Activated B cell treated with CpG ODN at 0.5 μM for 24 hours (primary cell): ENCODE data around the gene SP6. TPM values are rescaled to one million over a fixed set of nuclear protein-coding genes. Genes with fewer than 3 reads are reported as not detected.

Experiments used
- ATAC-seq: fragments of 200-7000 bp; cut with Tn5 transposase; one replicate; pipeline ENCODE4 v1.10.0; 2021; ENCODE audit warnings: low read depth, mild to moderate bottlenecking, moderate library complexity
- CTCF ChIA-PET: fragments of 350-600 bp; sonication (Branson Sonifier 250); formaldehyde crosslinking; loops from one replicate; lab custom pipeline; 2021; ENCODE audit warnings: antibody characterized with exemption; lab: Charles Lee
- POLR2A ChIA-PET: fragments of 350-600 bp; sonication (Branson Sonifier 250); formaldehyde crosslinking; loops from one replicate; lab custom pipeline; 2021; ENCODE audit warnings: antibody characterized with exemption; lab: Charles Lee
- DNase-seq: peaks from one replicate; pipeline ENCODE4 v3.0.0; 2022
- H3K27ac Mint-ChIP-seq: one replicate; pipeline ENCODE4 v1.8.0; 2020; ENCODE audit warnings: mixed read lengths
- H3K27me3 Mint-ChIP-seq: one replicate; pipeline ENCODE4 v1.8.0; 2021; ENCODE audit warnings: mixed read lengths
- H3K36me3 Mint-ChIP-seq: one replicate; pipeline ENCODE4 v1.8.0; 2021; ENCODE audit warnings: low read depth, mixed read lengths
- H3K4me1 Mint-ChIP-seq: one replicate; pipeline ENCODE4 v1.8.0; 2021; ENCODE audit warnings: mixed read lengths
- H3K4me3 Mint-ChIP-seq: one replicate; pipeline ENCODE4 v1.8.0; 2020; ENCODE audit warnings: mild to moderate bottlenecking, mixed read lengths
- H3K9me3 Mint-ChIP-seq: one replicate; pipeline ENCODE4 v1.8.0; 2020; ENCODE audit warnings: mixed read lengths
- intact Hi-C: fragments of 100-400 bp; cut with micrococcal nuclease; formaldehyde crosslinking; loops from one replicate; pipeline ENCODE4 v1.15.1; 2024
- total RNA-seq: library from RNA; stranded (reverse); gene quantifications from 2 replicates; pipeline ENCODE4 v1.2.3, GENCODE V29; 2022
- TF ChIP-seq, protein P1 (sequence below): fragments of 200-600 bp; IDR thresholded peaks from one replicate; pipeline ENCODE4 v1.8.0; 2022; ENCODE audit warnings: antibody characterized with exemption, mild to moderate bottlenecking

Gene SP6
- total RNA-seq, 1 donor from 2014 or later = 0.09 TPM

DNA sequence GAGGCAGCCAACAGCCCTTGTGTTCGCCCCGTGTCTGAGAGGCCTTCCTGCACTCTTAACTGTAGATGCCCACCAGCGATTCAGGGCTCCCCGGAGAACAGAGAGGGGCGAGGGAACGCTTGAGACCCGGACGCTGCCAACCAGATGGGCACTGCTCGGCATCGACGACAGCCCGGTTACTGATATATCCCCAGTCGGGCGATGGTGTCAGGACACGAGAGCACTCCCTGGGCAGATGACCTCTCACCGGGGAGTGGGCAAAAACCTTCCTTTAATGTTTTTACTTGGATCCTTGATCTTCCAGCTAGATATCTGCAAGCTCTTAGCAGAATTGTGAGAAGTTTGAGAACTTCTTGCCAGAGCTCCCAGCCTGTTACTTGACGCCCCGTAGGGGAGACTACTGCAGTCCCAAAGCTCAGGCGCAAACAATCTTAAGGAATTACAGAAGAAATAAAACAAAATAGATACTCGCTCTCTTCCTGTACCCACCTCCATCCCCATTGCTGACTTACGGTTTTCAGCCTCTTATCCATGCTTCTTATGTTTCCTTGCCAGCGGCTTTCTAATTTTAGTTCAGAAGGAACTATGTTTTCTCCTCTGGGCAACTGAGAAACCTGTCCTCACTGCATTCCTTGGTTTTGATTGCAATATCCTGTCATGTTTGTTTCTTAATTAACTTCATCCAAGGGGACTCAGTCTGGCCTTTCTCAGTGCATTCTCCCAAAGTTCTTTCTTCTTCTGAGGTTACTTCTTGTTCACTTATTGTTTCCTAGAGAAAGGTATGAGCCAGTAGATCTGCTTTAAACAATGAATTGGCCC is 45.9 kb upstream of the SP6 start:
- Mint-ChIP-seq H3K27me3 (no peaks in the 10 kb centered on the region), H3K9me3 (no peaks in the 10 kb centered on the region), H3K36me3 (peaks cover 36% of the 10 kb centered on the region), H3K27ac (peak overlapping the region; percentile 88), H3K4me3 (peak overlapping the region; percentile 92), H3K4me1 (peaks cover 40% of the 10 kb centered on the region)
- TF ChIP-seq, protein P1, sequence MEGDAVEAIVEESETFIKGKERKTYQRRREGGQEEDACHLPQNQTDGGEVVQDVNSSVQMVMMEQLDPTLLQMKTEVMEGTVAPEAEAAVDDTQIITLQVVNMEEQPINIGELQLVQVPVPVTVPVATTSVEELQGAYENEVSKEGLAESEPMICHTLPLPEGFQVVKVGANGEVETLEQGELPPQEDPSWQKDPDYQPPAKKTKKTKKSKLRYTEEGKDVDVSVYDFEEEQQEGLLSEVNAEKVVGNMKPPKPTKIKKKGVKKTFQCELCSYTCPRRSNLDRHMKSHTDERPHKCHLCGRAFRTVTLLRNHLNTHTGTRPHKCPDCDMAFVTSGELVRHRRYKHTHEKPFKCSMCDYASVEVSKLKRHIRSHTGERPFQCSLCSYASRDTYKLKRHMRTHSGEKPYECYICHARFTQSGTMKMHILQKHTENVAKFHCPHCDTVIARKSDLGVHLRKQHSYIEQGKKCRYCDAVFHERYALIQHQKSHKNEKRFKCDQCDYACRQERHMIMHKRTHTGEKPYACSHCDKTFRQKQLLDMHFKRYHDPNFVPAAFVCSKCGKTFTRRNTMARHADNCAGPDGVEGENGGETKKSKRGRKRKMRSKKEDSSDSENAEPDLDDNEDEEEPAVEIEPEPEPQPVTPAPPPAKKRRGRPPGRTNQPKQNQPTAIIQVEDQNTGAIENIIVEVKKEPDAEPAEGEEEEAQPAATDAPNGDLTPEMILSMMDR = no peak
- ChIA-PET POLR2A (interaction anchor here (0.6 to 2.9 kb wide), 5 partner anchors 28 to 75 kb away, joined by 4 to 51 read pairs (median 39); partner anchors contain the start of genes CDK5RAP3, LRRC46, MRPL10 and OSBPL7), CTCF (interaction anchor here (0.7 kb wide), 1 partner anchor 74 kb away, joined by 3 read pairs; the partner anchor contains the start of gene CDK5RAP3)
- intact Hi-C loops = loop anchor here (1.0 to 10.0 kb wide), 3 partner anchors 44 to 642 kb away; partner anchors contain the start of genes ITGB3 and PNPO
- no peak for DNase-seq
- ATAC-seq = no peak

DNA sequence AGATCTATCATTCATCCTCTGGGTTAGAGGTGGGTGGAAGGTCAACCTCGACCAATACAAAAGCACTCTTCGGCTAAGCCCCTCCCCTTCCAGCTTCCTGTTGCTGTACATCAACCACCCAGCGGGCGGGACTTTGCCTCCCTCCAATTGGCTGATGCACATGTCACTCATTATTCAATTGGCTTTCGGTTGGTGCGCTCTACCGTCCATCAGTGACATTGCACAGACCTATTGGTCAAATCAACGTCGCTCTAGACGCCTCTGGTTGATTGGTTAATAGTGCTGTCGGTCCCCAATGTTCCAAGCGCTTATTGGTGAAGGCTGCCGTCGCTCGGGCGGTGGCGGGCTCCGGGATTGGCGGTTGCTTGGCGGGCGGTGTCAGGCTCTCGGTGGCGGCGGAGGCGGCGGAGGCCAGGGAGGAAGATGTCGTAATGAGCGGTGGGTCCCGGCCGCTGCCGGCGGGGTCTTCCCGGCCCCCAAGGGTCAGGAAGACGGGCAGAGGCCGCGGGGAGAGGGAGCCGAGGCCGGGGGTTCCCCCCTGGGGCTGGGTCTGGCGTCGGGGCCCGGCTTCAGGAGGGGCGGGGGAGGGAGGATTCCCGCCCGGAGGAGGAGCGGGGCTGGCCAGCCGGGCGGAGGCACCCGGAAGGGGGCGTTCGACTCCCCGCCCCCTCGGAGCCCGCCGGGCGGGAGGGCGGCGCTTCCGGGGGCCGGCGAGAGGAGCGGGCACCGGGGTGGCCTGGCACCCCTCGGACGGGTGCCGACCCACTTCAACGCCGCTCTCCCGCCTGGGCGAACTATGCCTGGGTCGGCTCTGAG is 45.1 kb upstream of the SP6 start, which contains the start of gene SP2:
Gene SP2, plus strand, starts transcription at position 381 of the 816 bp plus-strand sequence. Its CDS starts 51 bp downstream, at position 432.
- ATAC-seq = peak; percentile 88
- Mint-ChIP-seq H3K4me3 (peak within 1 kb of the TSS; percentile 98), H3K27ac (peak within 1 kb of the TSS; percentile 99), H3K9me3 (no peaks in the 10 kb centered on the region), H3K4me1 (peaks cover 44% of the 10 kb centered on the region), H3K36me3 (peaks cover 31% of the 10 kb centered on the region), H3K27me3 (no peaks in the 10 kb centered on the region)
- TF ChIP-seq, protein P1 = no peak
- DNase-seq = peak; percentile 97
- CTCF ChIA-PET = interaction anchor here (1.5 to 10.7 kb wide), 2 partner anchors 54 to 75 kb away, joined by 6 to 207 read pairs; partner anchors contain the start of genes CDK5RAP3 and SCRN2
- POLR2A ChIA-PET = interaction anchor here (0.6 to 2.9 kb wide), 37 partner anchors 9 to 1781 kb away, joined by 3 to 51 read pairs (median 5); partner anchors contain the start of genes CDK5RAP3, EFCAB13, KPNB1 and LRRC46
- intact Hi-C loops = loop anchor here (1.0 to 10.0 kb wide), 9 partner anchors 45 to 641 kb away; partner anchors contain the start of genes ITGB3, LRRC46, MRPL10 and NFE2L1

DNA sequence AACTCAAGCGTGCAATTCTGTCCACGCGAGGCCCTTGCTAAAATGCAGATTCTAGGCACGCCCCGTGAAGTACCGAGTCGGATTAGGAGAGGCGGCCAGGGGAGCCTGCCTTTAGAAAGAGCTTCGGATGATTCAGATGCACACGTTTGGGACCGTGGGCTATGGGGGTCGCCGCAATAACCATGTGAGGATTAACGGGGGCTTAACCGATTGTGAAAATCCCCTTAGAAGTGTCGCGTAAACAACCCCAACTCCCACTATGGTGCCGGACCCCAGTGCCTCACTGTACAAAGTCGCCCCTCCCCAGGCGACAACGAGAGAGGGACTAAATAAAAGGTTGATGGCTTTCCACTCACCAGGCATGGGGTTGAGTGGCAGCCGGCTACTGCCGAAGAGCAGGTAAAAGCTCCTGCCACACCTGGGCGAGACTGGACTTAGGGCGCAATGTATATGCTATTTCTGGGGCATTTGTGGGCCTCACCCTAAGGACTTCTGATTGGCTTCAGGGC is 44.4 kb upstream of the SP6 start:
- Mint-ChIP-seq H3K4me3 (peak overlapping the region; percentile 98), H3K27ac (peak overlapping the region; percentile 99), H3K9me3 (no peaks in the 10 kb centered on the region), H3K4me1 (peaks cover 44% of the 10 kb centered on the region), H3K36me3 (peaks cover 27% of the 10 kb centered on the region), H3K27me3 (no peaks in the 10 kb centered on the region)
- DNase-seq (no peak), ATAC-seq (no peak)
- POLR2A ChIA-PET = interaction anchor here (0.6 to 2.9 kb wide), 38 partner anchors 9 to 1782 kb away, joined by 3 to 51 read pairs (median 5); partner anchors contain the start of genes CDK5RAP3, EFCAB13, KPNB1 and LRRC46
- CTCF ChIA-PET = interaction anchor here (0.6 to 10.7 kb wide), 3 partner anchors 53 to 965 kb away, joined by 3 to 207 read pairs (median 6); partner anchors contain the start of genes CDK5RAP3 and SCRN2
- intact Hi-C loops = loop anchor here (1.0 to 10.0 kb wide), 8 partner anchors 54 to 641 kb away; partner anchors contain the start of genes ITGB3, LRRC46, MRPL10 and NFE2L1
- TF ChIP-seq, protein P1 = no peak

DNA sequence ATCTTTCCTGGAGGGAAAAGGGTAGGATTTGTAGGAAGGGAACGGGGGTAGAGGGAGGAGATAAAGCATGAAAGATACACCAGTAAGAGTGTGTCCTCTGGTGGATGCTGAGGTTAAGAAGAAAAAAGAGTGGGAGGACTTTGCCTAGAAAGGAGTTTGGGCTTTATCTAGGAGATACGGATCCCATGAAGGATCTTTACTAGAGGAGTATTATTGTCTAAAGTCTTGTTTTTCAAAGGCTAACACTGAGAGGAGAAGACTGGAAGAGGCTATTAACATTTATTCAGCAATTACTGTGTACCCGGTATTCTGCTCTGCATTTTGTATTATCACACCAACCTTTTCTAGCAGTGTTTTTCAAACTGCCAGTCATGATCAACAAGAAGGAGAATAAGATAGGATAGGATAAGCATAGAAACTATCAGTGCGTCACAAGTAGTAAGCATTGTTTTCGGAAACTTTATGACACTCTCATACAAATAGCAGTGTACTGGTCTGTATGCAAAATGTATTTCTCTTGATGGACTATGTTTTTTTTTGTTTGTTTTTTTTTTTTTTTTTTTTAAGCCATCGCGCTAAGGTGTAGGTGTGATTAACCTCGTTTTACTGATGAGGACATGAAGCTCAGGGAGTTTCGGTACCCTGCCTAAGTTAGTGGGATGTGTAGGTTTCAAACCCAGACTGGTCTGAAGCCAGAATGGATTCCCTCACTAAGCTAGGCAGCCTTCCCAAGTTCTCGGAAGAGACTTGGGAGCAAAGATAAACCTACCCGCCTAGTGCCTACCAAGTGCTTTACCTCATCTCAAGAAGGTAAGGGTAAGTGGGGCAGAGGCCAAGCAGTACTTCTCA is 43.8 kb upstream of the SP6 start:
- DNase-seq (no peak), ATAC-seq (no peak)
- H3K27ac Mint-ChIP-seq = peak overlapping the region; percentile 99
- intact Hi-C loops = loop anchor here (1.0 to 10.0 kb wide), 8 partner anchors 53 to 640 kb away; partner anchors contain the start of genes ITGB3, LRRC46, MRPL10 and NFE2L1
- TF ChIP-seq, protein P1 = no peak
- no peaks in the 10 kb centered on the region for H3K9me3 Mint-ChIP-seq
- ChIA-PET POLR2A (interaction anchor here (0.6 to 2.9 kb wide), 30 partner anchors 11 to 1783 kb away, joined by 3 to 51 read pairs (median 8); partner anchors contain the start of genes CDK5RAP3, EFCAB13, KPNB1 and LRRC46), CTCF (interaction anchor here (0.6 to 10.7 kb wide), 3 partner anchors 52 to 965 kb away, joined by 3 to 207 read pairs (median 6); partner anchors contain the start of genes CDK5RAP3 and SCRN2)
- H3K36me3 Mint-ChIP-seq = peaks cover 22% of the 10 kb centered on the region
- H3K27me3 Mint-ChIP-seq = no peaks in the 10 kb centered on the region
- peaks cover 49% of the 10 kb centered on the region for H3K4me1 Mint-ChIP-seq
- peak overlapping the region; percentile 98 for H3K4me3 Mint-ChIP-seq
